Measurements from ENCODE around the gene SCRN1.

GRCh38 chr7:29990931-29991330 lies 1.3 kb upstream of the SCRN1 start:
- TF ChIP-seq RAD21 (CRISPR knock-in tag; IDR thresholded peaks at IDR 0.05) (no peak), REST (IDR thresholded peaks at IDR 0.05; ENCODE audit: borderline replicate concordance in 1 of 2, low read depth in 1 of 2, low read length in 2 of 2) (no peak), CHD4 (IDR thresholded peaks at IDR 0.05; ENCODE audit: borderline replicate concordance, low read length) (no peak)

All from HepG2 (cell line).